GM19463 (cell line): Measurements from ENCODE around the gene TMEM201.

Source experiments
- ATAC-seq: cut with Tn5 transposase; IDR thresholded peaks from one replicate; pipeline ENCODE4 v1.9.1; 2021; ENCODE audit warnings: mild to moderate bottlenecking, moderate library complexity; ENCODE audit not compliant: unreplicated experiment

The TMEM201 gene

GRCh38 chr1:9576903-9577302 lies 11.8 kb upstream of the TMEM201 start:
- no peak for ATAC-seq

DNA sequence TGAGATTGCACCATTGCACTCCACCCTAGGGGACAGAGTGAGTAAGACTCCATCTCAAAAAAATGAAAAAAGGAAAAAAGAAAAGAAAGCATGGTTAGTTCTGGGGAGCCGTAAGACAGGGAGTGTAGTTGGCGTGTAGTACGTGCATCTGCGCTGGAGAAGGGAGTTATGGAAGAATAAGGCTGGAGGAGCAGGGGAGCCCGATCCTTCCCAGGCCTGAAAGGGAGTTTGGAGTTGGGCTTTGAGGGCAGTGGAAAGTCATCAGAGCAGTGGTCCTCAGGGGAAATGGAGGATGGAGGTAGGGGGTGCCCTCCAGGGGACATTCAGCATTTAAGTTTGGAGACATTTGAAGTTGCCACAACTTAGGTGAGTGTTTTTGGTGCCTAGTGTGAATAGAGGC lies 11.3 kb upstream of the TMEM201 start:
- no peak for ATAC-seq

DNA sequence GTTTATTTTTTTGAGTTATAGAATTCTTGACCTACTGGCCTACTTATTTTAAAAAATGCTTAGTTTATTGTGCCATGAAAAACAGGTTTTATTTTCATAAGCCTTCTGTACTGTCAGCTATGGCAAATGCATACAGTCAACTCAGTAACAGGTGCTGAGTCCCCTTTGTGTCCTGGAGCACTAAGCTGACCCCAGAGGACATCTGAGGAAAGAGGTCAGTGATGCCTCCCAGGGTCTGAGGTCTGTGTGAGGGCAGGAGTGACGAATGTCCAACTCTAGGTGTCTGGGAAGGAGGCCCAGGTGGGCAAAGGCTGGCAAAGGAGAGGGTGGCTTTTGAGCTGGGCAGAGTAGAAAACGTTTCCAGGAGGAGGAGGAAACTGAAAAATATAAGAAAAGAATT lies 7.8 kb upstream of the TMEM201 start:
- no peak for ATAC-seq

GRCh38 chr1:9586147-9586766 lies 2.5 kb upstream of the TMEM201 start:
- no peak for ATAC-seq

GRCh38 chr1:9589144-9589718 lies 520 bp downstream of the TMEM201 start:
- peak; percentile 12 for ATAC-seq

- no peak for ATAC-seq
Observed at GRCh38 chr1:9589719-9590157, 1.0 kb downstream of the TMEM201 start.

- ATAC-seq: no peak
Observed at GRCh38 chr1:9590201-9590600, 1.5 kb downstream of the TMEM201 start.

DNA sequence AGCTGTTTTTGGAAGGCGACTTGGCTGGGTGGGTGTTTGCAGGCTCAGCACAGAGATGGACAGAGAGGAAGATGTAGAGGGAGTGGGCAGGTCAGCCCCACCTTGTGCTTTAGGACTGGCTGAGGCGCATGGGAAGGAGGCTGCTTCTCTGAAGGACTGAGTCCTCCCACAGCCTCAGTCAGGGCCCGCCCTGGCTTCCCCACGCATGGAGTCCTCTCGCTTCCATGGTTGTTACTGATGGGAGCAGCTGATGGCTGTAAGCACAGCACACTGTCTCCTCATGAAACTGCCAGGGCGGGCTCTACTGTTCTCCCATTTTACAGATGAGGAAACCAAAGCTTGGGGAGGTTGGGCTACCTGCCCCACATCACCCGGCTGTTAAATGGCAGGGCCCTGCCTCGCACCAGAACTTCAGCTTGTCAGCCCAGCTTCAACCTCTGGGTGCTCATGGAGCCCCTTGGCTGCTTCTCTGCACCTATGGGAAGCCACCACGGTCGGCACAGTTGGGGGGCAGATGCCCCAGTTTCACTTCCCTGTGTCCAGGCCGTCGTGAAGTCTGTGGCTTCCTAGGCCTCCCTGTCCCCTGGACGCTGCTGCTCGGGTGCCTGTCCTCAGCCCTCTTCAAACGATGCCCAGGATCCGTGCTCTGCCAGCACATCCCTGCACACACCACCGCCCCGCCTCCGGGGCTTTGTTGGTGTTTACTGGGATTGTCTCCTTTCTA lies 2.4 kb downstream of the TMEM201 start:
- ATAC-seq: no peak

- ATAC-seq: no peak
Observed at GRCh38 chr1:9591669-9592509, 3.2 kb downstream of the TMEM201 start.

DNA sequence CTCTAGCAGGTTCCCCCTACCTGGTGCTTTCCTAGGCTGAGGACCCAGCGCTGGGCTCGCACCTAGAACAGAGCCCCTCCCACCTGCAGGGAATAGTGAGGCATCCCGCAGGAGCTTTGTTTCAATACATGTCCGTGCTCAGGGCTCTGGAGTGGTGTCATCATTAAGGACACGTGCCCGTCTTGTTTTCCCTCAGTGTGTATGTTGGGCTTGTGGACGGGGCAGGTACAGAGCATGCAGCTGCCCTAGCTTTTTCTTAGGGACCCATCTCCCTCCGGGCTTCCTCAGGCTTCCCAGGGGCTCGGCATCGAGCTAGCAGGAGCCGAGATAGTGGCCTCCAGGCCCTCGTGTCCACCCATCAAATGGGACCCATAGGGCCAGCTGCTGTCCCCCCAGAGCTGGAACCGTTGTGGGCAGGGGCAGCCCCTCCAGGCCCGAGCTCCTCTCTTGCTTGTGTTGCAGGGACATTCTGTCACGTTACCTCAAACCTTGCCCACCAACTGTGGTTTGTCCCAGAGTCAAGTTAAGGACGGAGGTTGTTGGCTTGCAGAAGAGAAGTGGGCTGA lies 3.9 kb downstream of the TMEM201 start:
- no peak for ATAC-seq

- no peak for ATAC-seq
Observed at GRCh38 chr1:9593147-9593491, 4.4 kb downstream of the TMEM201 start.

DNA sequence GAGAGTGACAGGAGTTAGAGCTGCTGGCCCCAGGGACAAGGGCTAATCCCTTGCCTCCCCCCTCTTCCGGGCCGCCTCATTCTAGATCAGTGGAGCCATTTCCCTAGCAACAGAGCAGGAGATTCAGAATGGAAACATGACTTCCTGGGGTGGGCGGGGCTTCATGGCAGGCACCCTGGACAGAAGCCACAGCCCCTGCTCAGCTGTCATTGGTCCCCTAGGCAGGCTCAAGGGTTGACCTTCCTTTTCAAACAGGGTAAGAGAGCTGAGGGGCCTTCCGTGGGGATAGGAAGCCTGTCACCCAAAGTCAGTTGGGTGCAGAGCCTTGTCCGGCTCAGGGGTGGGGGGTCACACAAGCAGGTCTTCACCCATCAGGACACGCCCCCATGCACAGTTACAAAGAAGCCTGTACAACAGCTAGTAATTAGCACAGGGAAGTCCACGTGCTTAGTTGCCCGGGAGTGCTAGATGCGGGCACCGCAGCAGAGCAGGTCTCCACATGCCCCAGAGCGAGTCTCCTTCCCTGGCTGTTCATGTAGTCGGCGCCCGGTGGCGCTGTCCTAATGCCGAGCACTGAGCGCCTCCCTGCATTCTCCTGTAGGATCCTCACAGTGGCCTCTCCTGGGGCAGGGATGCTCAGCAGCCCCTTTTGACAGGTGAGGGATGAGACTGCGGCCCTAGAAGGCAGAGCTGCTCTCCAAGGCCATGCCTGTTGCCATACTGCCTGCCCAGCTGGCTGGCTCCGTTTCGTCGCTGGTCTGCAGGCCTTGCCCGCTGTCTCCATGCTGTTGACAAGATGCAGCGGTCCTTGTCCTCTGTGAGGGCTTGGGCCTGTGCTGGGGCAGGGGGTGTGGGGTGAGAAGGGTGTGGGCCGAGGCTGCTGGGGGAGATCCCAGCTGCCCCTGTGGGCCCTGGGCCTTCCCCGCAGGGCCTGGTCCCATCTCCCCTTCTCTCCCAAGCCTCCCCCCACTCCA lies 5.1 kb downstream of the TMEM201 start:
- ATAC-seq: peak; percentile 34

DNA sequence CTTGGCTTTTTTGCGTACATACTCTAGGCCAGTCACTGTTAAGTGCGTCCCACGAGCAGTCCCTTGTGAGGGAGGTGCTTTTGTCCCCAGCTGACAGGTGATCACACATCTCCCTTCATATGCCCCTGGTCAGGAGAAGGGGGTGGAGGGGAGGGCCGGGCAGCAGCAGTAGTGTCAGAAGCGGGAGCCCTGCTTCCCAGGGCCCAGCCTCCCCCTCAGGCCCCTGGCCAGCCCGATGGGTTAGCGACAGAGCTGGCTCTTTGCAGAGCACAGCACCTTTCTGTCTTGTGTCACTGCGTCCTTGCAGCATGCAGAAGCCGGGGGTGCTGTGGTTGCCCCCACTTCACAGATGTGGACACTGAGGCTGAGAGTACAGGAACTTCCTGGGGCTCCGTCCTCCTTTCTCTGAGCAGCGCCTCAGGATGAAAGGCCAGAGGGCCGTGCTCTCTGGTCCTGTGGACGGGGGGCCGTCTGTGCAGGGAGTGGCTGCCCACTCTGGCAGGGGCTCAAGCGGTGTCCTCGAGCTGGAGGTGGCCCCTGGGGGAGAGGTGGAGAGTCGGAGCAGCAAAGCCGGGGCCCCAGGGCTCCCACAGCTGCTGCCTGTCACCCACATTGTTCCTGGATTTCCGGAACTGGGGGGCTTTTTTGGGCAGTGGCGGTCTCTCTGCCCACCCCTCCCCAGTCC lies 5.9 kb downstream of the TMEM201 start:
- no peak for ATAC-seq

DNA sequence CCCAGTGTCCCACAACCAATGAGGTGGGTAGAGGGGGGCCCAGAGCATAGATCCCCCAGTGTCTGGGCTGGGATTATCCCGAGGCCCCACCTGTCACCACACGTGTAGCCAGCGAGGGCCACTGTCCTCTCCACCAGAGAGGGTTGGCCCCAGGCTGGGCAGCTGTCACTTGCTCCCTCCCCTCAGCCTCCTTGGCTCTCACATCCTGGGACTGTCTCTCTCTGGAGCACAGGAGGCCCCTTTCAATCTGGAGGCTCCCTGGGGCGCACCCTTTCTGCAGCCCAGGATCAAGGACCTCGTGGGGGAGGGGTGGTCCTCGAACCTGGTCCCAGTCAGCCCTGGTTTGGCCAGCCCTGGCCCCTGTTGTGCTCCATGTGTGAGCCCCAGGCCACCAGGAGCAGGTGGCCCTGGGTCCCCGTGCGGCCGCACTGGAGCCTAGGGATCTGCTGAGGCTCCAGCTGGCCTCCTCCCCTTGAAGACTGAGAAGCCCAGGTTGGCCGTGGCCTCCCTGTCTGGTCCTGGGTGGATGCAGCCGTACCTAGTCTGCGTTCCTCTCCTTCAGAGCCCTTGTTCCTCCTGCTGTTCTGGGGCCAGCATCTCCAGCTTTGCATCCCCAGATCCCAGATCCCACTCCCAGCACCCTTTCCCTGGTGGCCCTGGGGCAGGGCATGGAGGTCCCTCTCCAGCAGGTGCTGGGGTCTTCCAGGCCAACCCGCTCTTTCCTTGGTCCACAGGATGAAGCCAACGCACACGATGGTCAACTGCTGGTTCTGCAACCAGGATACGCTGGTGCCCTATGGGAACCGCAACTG lies 6.7 kb downstream of the TMEM201 start:
- no peak for ATAC-seq

DNA sequence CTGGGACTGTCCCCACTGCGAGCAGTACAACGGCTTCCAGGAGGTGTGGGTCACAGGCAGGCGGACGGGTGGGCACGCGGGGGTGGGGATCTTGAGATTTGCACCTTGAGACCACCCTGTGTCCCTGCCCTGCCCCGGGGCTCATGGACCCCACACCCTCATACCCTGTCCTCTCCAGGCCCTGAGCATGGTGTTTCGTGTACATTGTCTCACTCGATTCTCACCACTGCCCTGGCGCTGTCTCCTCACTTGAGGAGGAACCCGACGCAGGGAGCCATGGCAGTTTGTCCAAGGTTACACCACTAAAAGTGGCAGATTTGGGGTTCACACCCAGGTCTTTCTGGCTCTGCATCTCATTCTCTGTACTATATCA lies 7.2 kb downstream of the TMEM201 start:
- ATAC-seq: no peak

- no peak for ATAC-seq
Observed at GRCh38 chr1:9596415-9597123, 7.9 kb downstream of the TMEM201 start.

DNA sequence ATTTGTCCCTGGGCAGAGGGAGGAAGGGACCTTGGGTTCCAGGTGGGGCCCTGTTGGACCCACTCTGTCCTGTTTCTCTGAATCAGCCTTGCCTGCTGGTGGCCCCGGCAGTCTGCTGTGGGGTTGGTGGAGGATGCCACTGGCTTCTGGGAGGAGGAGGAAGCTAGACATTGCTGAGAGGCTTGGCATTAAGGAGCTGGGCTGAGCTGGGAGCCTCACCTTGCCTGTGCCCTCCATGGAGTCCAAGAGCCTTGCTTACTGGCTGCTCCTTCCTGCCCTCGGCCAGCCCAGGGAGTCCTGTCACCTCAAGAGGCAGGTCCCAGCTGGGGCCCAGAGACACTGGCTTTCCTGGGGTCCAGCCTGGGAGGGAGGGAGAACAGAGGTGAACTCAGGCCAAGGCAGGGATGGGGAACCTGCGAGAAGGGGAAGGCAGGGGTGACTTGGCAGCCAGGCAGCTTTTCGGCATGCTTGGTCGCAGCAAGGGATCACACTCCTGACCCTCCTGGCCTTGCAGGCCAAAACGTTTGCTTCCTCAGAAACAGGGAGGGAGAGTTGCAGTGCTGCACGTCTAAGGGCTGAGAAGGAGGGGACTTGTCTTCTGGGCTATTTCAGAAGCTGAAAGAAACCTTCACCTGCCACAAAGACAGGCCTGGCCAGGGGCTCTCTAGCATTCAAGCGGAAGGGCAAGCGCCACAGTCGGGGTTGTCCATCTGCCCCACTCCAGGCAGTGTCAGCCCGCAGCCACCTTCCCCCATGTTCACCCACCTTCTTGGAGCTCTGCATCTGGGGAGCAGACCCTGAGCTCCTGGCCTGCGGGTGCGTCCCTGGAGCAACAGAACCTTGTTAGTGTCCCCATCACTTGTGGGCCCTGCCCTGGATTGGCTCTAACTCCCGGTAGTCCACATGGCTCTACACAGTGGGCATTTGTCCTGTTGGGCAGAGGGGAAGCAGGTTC lies 8.9 kb downstream of the TMEM201 start:
- ATAC-seq: no peak
